Testis (tissue), 3 donors: Measurements from ENCODE around the gene CELF2. TPM values are rescaled to one million over a fixed set of nuclear protein-coding genes. Genes with fewer than 3 reads are reported as not detected.

Experiments
- DNase-seq: peaks from one replicate; pipeline ENCODE4 v3.0.0-alpha.2; 2019
- H3K27ac ChIP-seq, 2 donors: fragments of 200-600 bp; sonication (generic); one replicate each; pipeline ENCODE4 v1.5.1; 2019
- H3K27me3 ChIP-seq: fragments of 200-600 bp; sonication (generic); one replicate; pipeline ENCODE4 v1.5.1; 2019
- H3K36me3 ChIP-seq: fragments of 200-600 bp; sonication (generic); one replicate; pipeline ENCODE4 v1.5.1; 2017; ENCODE audit warnings: low read depth; ENCODE audit errors: missing control alignments
- H3K4me1 ChIP-seq: fragments of 200-600 bp; sonication (generic); one replicate; pipeline ENCODE4 v1.5.1; 2019
- H3K4me3 ChIP-seq, 2 donors: fragments of 200-600 bp; sonication (generic); one replicate each; pipeline ENCODE4 v1.5.1; 2017 to 2019
- H3K9me3 ChIP-seq: fragments of 200-600 bp; sonication (generic); one replicate; pipeline ENCODE4 v1.5.1; 2017
- CTCF ChIP-seq, 3 experiments: fragments of 450-650 bp in 2 of 3; fragments of 200-600 bp in 1 of 3; sonication (generic) in 1 of 3; IDR thresholded peaks; one replicate each; pipeline ENCODE4 v1.5.1; 2016 to 2019; ENCODE audit warnings: antibody characterized with exemption in 3 of 3, mild to moderate bottlenecking in 2 of 3, moderate library complexity in 1 of 3
- POLR2A ChIP-seq: fragments of 450-650 bp; IDR thresholded peaks from one replicate; pipeline ENCODE4 v1.6.1; 2017; ENCODE audit warnings: antibody characterized with exemption, mild to moderate bottlenecking, moderate library complexity
- WGBS, 2 donors: methylation state at CpG; one replicate each; pipeline ENCODE4 v1.1.5; 2018; 5-methylcytosine and 5-hydroxymethylcytosine counted together
- intact Hi-C: fragments of 100-400 bp; cut with DNase I; formaldehyde crosslinking; loops from one replicate; pipeline ENCODE4 v1.15.1; 2023; ENCODE audit warnings: low total_unique reads
- polyA plus RNA-seq: library from polyadenylated mRNA; stranded (reverse); fragments of 350-450 nt; fragmentation: Illumina TruSeq; extraction: RNeasy Lipid Tissue Mini Kit (QIAGEN cat#74804); gene quantifications from one replicate; pipeline ENCODE4 v1.2.3, GENCODE V29; 2014; ENCODE audit warnings: low read depth, low replicate concordance; ENCODE audit not compliant: insufficient read depth
- total RNA-seq, 2 donors: library from RNA; depleted of rRNA; stranded (reverse); fragments of >200 nt; gene quantifications; one replicate each; pipeline ENCODE4 v1.2.3, GENCODE V29; 2016

Gene CELF2
- total and polyA plus RNA-seq, 3 donors from 2014 or later: 17.5 to 41.6 (median 27.8) TPM

- Histone ChIP-seq H3K4me3 (no peak overlapping the region), H3K36me3 (no peaks in the 10 kb centered on the region), H3K27ac (no peak overlapping the region), H3K4me1 (no peaks in the 10 kb centered on the region), H3K9me3 (no peaks in the 10 kb centered on the region), H3K27me3 (no peaks in the 10 kb centered on the region)
- intact Hi-C loops: no loop called here
- no peak for DNase-seq
- WGBS, 2 donors: 54 to 74% methylated on average over 3 of the region's 3 CpGs
- TF ChIP-seq CTCF (IDR thresholded peaks at IDR 0.05) (no peak), POLR2A (no peak)
Observed at GRCh38 chr10:11006428-11006825, 11.2 kb upstream of the CELF2 start.

- no peak for DNase-seq
- intact Hi-C loops: no loop called here
- Histone ChIP-seq H3K36me3 (no peaks in the 10 kb centered on the region), H3K9me3 (no peaks in the 10 kb centered on the region), H3K27me3 (no peaks in the 10 kb centered on the region), H3K27ac (no peak overlapping the region), H3K4me3 (no peak overlapping the region), H3K4me1 (no peaks in the 10 kb centered on the region)
- 84 to 92% methylated on average over 16 of the region's 16 CpGs for WGBS, 2 donors
- TF ChIP-seq POLR2A (no peak), CTCF (IDR thresholded peaks at IDR 0.05) (no peak)
Observed at GRCh38 chr10:11007476-11008020, 10.1 kb upstream of the CELF2 start.

GRCh38 chr10:11009471-11010308, 8.0 kb upstream of the CELF2 start:
- no peak for DNase-seq
- H3K4me3 ChIP-seq: no peak overlapping the region
- intact Hi-C loops: no loop called here

GRCh38 chr10:11010582-11010981, 7.1 kb upstream of the CELF2 start:
- no peak for DNase-seq
- Histone ChIP-seq H3K4me3 (no peak overlapping the region), H3K27me3 (no peaks in the 10 kb centered on the region), H3K4me1 (no peaks in the 10 kb centered on the region), H3K27ac (no peak overlapping the region), H3K36me3 (no peaks in the 10 kb centered on the region), H3K9me3 (no peaks in the 10 kb centered on the region)
- no peak for TF ChIP-seq CTCF (IDR thresholded peaks at IDR 0.05)
- TF ChIP-seq POLR2A: no peak
- WGBS, 2 donors: 90 to 91% methylated on average over 6 of the region's 6 CpGs
- intact Hi-C loops: no loop called here

More at GRCh38 chr10:11009471-11010308, 8.0 kb upstream of the CELF2 start:
- TF ChIP-seq POLR2A (no peak), CTCF (IDR thresholded peaks at IDR 0.05) (no peak)
- Histone ChIP-seq H3K27ac (no peak overlapping the region), H3K27me3 (no peaks in the 10 kb centered on the region), H3K9me3 (no peaks in the 10 kb centered on the region), H3K4me1 (no peaks in the 10 kb centered on the region), H3K36me3 (no peaks in the 10 kb centered on the region)
- 92 to 93% methylated on average over 13 of the region's 13 CpGs for WGBS, 2 donors
